Ascending aorta (tissue), 2 donors: ENCODE results near the gene WDR35. TPM values are rescaled to one million over a fixed set of nuclear protein-coding genes. Genes with fewer than 3 reads are reported as not detected.

ENCODE experiments used
- DNase-seq, 2 donors: peaks; one replicate each; pipeline ENCODE4 v3.0.0-alpha.2; 2019; ENCODE audit warnings: low spot score in 2 of 2
- H3K27ac ChIP-seq, 2 donors: fragments of 200-600 bp; sonication (generic); one replicate each; pipeline ENCODE4 v1.5.1; 2016 to 2017; ENCODE audit warnings: mild to moderate bottlenecking in 1 of 2
- H3K27me3 ChIP-seq: fragments of 200-600 bp; sonication (generic); one replicate; pipeline ENCODE4 v1.5.1; 2017
- H3K36me3 ChIP-seq, 2 donors: fragments of 200-600 bp; sonication (generic); one replicate each; pipeline ENCODE4 v1.5.1; 2016
- H3K4me1 ChIP-seq, 2 donors: fragments of 200-600 bp; sonication (generic); one replicate each; pipeline ENCODE4 v1.5.1; 2016 to 2017; ENCODE audit warnings: mild to moderate bottlenecking in 1 of 2
- H3K4me3 ChIP-seq, 2 donors: fragments of 200-600 bp; sonication (generic); one replicate each; pipeline ENCODE4 v1.5.1; 2016 to 2017; ENCODE audit warnings: mild to moderate bottlenecking in 1 of 2
- H3K9me3 ChIP-seq, 2 donors: fragments of 200-600 bp; sonication (generic); one replicate each; pipeline ENCODE4 v1.5.1; 2016
- intact Hi-C: fragments of 100-400 bp; cut with DNase I; formaldehyde crosslinking; loops from one replicate; pipeline ENCODE4 v1.15.1; 2023
- total RNA-seq: library from RNA; depleted of rRNA; stranded (reverse); fragments of >200 nt; gene quantifications from one replicate; pipeline ENCODE4 v1.1.0, GENCODE V29; 2016
- TF ChIP-seq, protein P1 (sequence below), 3 experiments: fragments of 200-600 bp in 2 of 3; fragments of 450-650 bp in 1 of 3; sonication (generic) in 2 of 3; IDR thresholded peaks; one replicate each; pipeline ENCODE4 v1.5.1; 2016 to 2019; ENCODE audit warnings: antibody characterized with exemption in 3 of 3, mild to moderate bottlenecking in 1 of 3, moderate library complexity in 1 of 3

WDR35 gene
- total RNA-seq, 1 donor from 2014 or later = 2.1 TPM

DNA sequence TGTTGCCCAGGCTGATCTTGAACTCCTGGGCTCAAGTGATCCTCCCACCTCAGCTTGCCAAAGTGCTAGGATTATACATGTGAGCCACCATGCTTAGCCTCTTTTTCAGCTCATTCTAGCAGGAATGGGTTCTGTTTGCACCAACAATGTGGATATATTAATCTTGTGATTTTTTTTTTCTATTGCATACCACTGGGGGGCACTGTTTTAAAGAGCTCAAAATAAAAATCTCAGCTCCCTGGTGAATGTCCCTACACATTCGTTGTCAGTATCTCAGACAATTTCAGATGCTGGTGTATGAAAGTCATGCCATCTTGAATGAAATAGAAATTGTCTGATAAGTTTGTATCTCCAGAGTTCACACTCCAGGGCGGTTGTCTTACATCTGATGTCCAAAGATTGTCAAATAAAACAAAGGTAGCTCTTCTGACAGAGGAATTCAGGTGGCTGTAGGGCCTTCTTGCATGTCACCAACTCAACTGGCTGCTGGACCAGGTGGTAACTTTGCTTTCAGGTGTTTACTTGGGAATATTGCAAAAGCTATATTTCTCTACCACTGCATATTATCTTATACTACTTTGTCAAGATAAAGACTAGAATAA, 25.7 kb upstream of the WDR35 start:
- H3K36me3 ChIP-seq = no peaks in the 10 kb centered on the region
- H3K4me1 ChIP-seq = peaks cover 3 to 6% of the 10 kb centered on the region in 2 donors
- TF ChIP-seq, protein P1, sequence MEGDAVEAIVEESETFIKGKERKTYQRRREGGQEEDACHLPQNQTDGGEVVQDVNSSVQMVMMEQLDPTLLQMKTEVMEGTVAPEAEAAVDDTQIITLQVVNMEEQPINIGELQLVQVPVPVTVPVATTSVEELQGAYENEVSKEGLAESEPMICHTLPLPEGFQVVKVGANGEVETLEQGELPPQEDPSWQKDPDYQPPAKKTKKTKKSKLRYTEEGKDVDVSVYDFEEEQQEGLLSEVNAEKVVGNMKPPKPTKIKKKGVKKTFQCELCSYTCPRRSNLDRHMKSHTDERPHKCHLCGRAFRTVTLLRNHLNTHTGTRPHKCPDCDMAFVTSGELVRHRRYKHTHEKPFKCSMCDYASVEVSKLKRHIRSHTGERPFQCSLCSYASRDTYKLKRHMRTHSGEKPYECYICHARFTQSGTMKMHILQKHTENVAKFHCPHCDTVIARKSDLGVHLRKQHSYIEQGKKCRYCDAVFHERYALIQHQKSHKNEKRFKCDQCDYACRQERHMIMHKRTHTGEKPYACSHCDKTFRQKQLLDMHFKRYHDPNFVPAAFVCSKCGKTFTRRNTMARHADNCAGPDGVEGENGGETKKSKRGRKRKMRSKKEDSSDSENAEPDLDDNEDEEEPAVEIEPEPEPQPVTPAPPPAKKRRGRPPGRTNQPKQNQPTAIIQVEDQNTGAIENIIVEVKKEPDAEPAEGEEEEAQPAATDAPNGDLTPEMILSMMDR (IDR thresholded peaks at IDR 0.05) = peak; percentile 49 to 62 (median 62)
- intact Hi-C loops = loop anchor here (1.0 kb wide), 2 partner anchors 78 to 83 kb away; no protein-coding TSS in a partner anchor
- DNase-seq = no peak
- no peaks in the 10 kb centered on the region for H3K27me3 ChIP-seq
- H3K4me3 ChIP-seq = no peak overlapping the region
- no peaks in the 10 kb centered on the region for H3K9me3 ChIP-seq
- H3K27ac ChIP-seq = no peak overlapping the region

DNA sequence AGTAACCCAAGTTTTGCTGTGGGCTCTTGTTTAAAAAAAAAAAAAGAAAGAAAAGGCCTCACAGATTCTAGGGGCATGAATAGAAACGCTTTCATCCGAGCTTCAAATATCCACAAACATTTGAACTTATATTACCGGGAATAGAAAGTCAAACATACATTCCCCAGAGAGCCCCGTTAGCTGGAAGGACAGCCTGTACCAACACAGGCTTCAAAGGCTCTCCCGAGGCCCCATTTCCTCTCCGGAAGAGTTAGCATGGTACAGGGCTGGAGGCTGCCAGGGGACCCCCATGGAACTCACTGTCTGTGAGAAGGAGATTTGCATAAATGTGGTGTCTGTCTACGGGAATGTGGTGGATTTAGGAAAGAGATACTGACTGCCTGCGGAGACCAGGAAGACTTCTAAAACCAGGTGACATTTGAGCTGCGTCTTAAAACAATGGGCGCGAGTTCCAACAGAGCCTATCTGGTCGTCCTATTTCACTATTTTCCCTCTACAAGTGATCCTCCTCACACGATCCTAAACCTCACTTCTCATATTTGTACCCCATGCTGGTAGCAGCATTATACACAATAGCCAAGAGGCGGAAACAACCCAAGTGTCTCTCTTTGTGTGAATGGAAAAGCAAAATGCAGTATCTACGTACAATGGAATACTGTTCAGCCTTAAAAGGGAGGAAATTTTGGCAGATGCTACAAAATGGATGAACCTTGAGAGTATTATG, 23.4 kb upstream of the WDR35 start:
- peaks cover 3 to 6% of the 10 kb centered on the region in 2 donors for H3K4me1 ChIP-seq
- intact Hi-C loops = loop anchor here (2.0 kb wide), 2 partner anchors 22 to 36 kb away; partner anchors contain the start of gene WDR35
- peak overlapping the region; percentile 64 to 79 for H3K27ac ChIP-seq
- TF ChIP-seq, protein P1 (IDR thresholded peaks at IDR 0.05) = no peak
- H3K27me3 ChIP-seq = no peaks in the 10 kb centered on the region
- DNase-seq = no peak
- no peaks in the 10 kb centered on the region for H3K9me3 ChIP-seq
- peak overlapping the region; percentile 75 to 86 for H3K4me3 ChIP-seq
- H3K36me3 ChIP-seq = no peaks in the 10 kb centered on the region

DNA sequence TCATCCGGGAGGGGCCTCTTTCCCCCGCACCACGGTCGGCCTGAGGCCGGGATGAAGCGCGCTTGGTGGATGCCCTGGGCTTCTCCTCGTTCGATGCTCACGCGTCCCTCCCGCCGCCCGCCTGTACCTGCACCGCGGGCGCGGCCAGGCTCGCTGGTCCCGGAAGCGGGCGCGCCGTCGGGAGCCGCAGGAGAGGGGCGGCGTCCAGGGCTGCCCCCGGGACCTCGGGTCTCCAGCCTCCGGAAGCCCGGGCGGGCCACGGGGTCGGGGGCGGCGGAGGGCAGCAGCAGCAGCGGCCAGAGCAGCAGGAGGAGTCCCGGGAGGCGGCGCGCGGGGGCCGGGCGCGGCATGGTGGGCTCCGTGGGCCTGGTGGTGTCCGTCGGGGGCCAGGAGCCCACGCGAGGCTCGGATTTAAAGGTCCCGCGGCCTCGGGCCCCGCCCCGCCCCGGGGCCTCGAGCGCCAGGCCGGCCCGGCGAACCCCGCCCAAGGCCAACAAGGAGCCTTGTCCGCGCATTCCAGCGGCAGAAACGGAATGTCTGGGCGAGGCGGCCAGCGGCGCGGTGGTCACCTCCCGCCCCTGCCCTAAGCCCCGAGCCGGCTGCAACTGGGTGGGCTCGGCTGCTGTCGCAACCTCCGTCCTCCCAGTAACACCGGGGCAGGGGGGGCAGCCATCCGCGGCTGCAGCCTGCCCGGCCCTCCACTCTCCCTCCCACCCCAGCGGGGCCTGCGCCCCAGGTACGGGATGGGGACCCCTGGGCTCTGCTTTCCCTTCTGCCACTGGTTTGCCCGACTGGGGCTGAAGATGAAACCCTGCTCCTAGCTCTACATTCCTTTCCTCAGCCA, 22.6 kb upstream of the WDR35 start, which contains the start of gene MATN3:
MATN3 (minus strand) TSS at position 387 of the 844 bp plus-strand sequence; CDS start at position 350, 37 bp downstream.
- TF ChIP-seq, protein P1 (IDR thresholded peaks at IDR 0.05) = no peak
- DNase-seq = peak in 1 of 2 donors; percentile 73
- H3K9me3 ChIP-seq = no peaks in the 10 kb centered on the region
- peak within 1 kb of the TSS; percentile 64 to 79 for H3K27ac ChIP-seq
- no peaks in the 10 kb centered on the region for H3K36me3 ChIP-seq
- intact Hi-C loops = loop anchor here (2.0 kb wide), 2 partner anchors 22 to 36 kb away; partner anchors contain the start of gene WDR35
- no peaks in the 10 kb centered on the region for H3K27me3 ChIP-seq
- H3K4me3 ChIP-seq = peak within 1 kb of the TSS; percentile 75 to 86
- peaks cover 3 to 6% of the 10 kb centered on the region in 2 donors for H3K4me1 ChIP-seq

DNA sequence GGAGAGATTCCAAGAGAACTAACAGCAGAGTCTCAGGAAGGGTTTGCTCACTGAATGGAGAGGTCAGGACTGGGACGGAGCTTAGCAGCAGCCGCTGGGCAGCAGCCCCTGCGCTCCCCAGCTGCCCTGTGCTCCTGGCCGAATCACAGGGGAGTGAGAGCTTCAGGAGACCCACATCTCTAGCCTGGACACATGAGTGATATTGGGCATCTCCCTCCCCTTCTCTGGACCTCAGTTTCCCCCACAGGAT, 22.1 kb upstream of the WDR35 start:
- Histone ChIP-seq H3K27ac (no peak overlapping the region), H3K27me3 (no peaks in the 10 kb centered on the region), H3K9me3 (no peaks in the 10 kb centered on the region), H3K4me3 (peak overlapping the region; percentile 75 to 86), H3K4me1 (peaks cover 3 to 6% of the 10 kb centered on the region in 2 donors), H3K36me3 (no peaks in the 10 kb centered on the region)
- intact Hi-C loops = loop anchor here (2.0 kb wide), 2 partner anchors 21 to 37 kb away; partner anchors contain the start of gene WDR35
- TF ChIP-seq, protein P1 (IDR thresholded peaks at IDR 0.05) = no peak
- no peak for DNase-seq

DNA sequence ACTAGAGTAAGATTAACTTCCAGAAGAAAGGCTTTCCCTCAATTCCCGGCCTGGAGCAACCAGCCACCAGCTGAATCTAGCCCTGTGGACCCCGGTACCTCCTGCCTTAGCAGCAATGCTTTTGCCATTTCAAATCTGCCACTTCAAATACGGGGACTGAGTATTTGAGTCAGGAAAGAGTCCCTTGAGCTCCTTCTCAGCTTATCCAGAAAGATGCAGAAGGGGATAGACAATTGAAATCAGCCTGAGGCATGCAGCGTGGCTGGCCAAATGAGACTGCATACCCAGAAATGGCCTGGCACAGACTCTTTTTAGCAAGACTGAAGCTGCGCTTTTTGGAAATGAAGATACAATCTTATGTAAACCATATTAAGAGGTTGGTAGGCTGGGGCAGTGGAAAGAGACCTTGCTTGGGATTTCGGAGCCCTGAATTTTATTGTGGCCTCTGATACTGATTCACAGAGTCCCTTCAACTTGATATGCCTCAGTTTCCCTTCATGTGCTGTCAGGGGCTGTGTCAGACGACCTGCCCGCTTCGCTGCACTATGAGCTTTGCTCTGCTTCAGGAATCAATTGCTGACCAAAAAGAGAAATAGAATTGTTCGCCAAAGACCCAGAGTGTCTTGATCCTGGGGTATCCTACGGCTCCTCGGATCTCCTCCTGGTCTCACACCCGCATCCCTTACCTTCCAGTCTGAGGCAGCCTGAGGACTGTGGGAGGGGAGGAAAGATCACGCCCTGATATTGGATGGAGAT, 21.5 kb upstream of the WDR35 start:
- TF ChIP-seq, protein P1 (IDR thresholded peaks at IDR 0.05) = no peak
- peak overlapping the region in 1 of 2 donors; percentile 86 for H3K4me3 ChIP-seq

More for the DNA sequence above, 21.5 kb upstream of the WDR35 start:
- no peaks in the 10 kb centered on the region for H3K9me3 ChIP-seq
- H3K4me1 ChIP-seq = peaks cover 3 to 6% of the 10 kb centered on the region in 2 donors
- DNase-seq = no peak
- H3K27ac ChIP-seq = no peak overlapping the region
- intact Hi-C loops = loop anchor here (2.0 kb wide), 2 partner anchors 21 to 37 kb away; partner anchors contain the start of gene WDR35
- H3K27me3 ChIP-seq = no peaks in the 10 kb centered on the region
- no peaks in the 10 kb centered on the region for H3K36me3 ChIP-seq
